ENCODE data around the gene WNT11.

The WNT11 gene

DNA sequence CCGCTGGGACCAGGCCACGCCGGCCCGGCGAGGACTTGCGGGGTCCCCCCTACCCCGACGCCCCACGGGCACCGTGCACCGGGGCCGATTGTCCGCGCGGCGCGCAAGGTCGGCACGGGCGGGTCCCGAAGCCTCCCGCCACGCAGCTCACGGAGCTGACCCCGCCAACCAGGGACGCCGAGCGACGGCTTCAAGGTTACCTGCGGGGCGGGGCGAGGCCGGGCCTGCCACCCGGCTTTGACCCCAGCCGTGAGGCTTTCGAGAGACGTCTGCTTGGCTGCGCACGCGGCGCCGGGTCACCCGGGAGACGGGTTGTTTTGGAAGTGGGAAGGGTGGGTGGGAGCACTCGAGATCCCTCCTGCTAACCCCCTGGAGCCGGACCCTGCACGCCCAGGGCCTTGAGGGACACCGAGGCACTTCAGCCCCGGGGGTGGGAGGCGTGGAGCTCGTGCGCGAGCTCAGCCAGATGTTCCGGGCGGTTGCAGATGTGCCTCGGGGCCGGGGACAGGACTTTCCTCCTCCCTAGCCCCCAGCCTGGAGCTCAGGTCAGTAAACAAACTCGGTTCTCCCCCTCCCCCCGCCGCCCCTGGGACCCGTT lies 3.2 kb upstream of the WNT11 start:
- H3K27me3 ChIP-seq (replicated peaks; ENCODE audit: insufficient read depth, low read length) = peaks cover 38% of the 10 kb centered on the region

GRCh38 chr11:76208438-76209374 lies 2.4 kb upstream of the WNT11 start:
- peak overlapping the region; percentile 79 for H2AFZ ChIP-seq (ENCODE audit: low read length)
- H3K4me2 ChIP-seq (ENCODE audit: low read depth, low read length) = peak overlapping the region; percentile 100
- peak overlapping the region; percentile 64 for H3K4me3 ChIP-seq (ENCODE audit: low read length)
- TF ChIP-seq CTCF (IDR thresholded peaks at IDR 0.05; ENCODE audit: low read length) (peak; percentile 84), EZH2phosphoT487 (IDR thresholded peaks at IDR 0.05; ENCODE audit: low read length) (no peak)
- H3K36me3 ChIP-seq (replicated peaks; ENCODE audit: insufficient read depth, low read length) = no peaks in the 10 kb centered on the region
- H3K27ac ChIP-seq (ENCODE audit: low read length) = no peak overlapping the region
- H3K79me2 ChIP-seq (ENCODE audit: low read length) = no peaks in the 10 kb centered on the region
- 0 out of 2 replicates have a peak, but pooled peaks cover 3% of the 10 kb centered on the region for H3K4me1 ChIP-seq (ENCODE audit: low read length)
- H3K27me3 ChIP-seq (replicated peaks; ENCODE audit: insufficient read depth, low read length) = peaks cover 43% of the 10 kb centered on the region
- no peaks in the 10 kb centered on the region for H3K9me2 ChIP-seq (replicated peaks; ENCODE audit: insufficient read depth, low read length)
- H3F3A ChIP-seq (ENCODE audit: insufficient read depth, low read length) = 0 out of 2 replicates have a peak, but pooled peaks cover 3% of the 10 kb centered on the region
- H4K20me1 ChIP-seq (ENCODE audit: insufficient read depth, low read length) = no peaks in the 10 kb centered on the region
- no peaks in the 10 kb centered on the region for H3K9me3 ChIP-seq (replicated peaks; ENCODE audit: insufficient read depth, low read length)
- DNase-seq = peak; percentile 79
- H3K9ac ChIP-seq (ENCODE audit: low read length) = peak overlapping the region; percentile 24; the same call in 1 of the 2 replicates

More for the DNA sequence above, 3.2 kb upstream of the WNT11 start:
- peak; percentile 59 for DNase-seq
- Histone ChIP-seq H3K9me2 (replicated peaks; ENCODE audit: insufficient read depth, low read length) (no peaks in the 10 kb centered on the region), H3K27ac (ENCODE audit: low read length) (no peak overlapping the region), H3K4me1 (ENCODE audit: low read length) (0 out of 2 replicates have a peak, but pooled peaks cover 3% of the 10 kb centered on the region), H3K9me3 (replicated peaks; ENCODE audit: insufficient read depth, low read length) (no peaks in the 10 kb centered on the region), H3K4me2 (ENCODE audit: low read depth, low read length) (peak overlapping the region; percentile 100), H3K9ac (ENCODE audit: low read length) (peak overlapping the region; percentile 22; the same call in 1 of the 2 replicates), H3K79me2 (ENCODE audit: low read length) (no peaks in the 10 kb centered on the region), H3K36me3 (replicated peaks; ENCODE audit: insufficient read depth, low read length) (no peaks in the 10 kb centered on the region), H3F3A (ENCODE audit: insufficient read depth, low read length) (0 out of 2 replicates have a peak, but pooled peaks cover 3% of the 10 kb centered on the region), H2AFZ (ENCODE audit: low read length) (peak overlapping the region; percentile 79), H3K4me3 (ENCODE audit: low read length) (peak overlapping the region; percentile 64), H4K20me1 (ENCODE audit: insufficient read depth, low read length) (no peaks in the 10 kb centered on the region)
- no peak for TF ChIP-seq CTCF (IDR thresholded peaks at IDR 0.05; ENCODE audit: low read length)
- no peak for TF ChIP-seq EZH2phosphoT487 (IDR thresholded peaks at IDR 0.05; ENCODE audit: low read length)
- TF ChIP-seq EZH2 (optimal IDR thresholded peaks at IDR 0.05; ENCODE audit: low read depth, low read length) = no peak

GRCh38 chr11:76207642-76208401 lies 1.5 kb upstream of the WNT11 start:
- H3K27me3 ChIP-seq (replicated peaks; ENCODE audit: insufficient read depth, low read length) = peaks cover 43% of the 10 kb centered on the region
- no peaks in the 10 kb centered on the region for H3K9me2 ChIP-seq (replicated peaks; ENCODE audit: insufficient read depth, low read length)
- H3K9me3 ChIP-seq (replicated peaks; ENCODE audit: insufficient read depth, low read length) = no peaks in the 10 kb centered on the region
- peak overlapping the region; percentile 64 for H3K4me3 ChIP-seq (ENCODE audit: low read length)
- peak overlapping the region; percentile 100 for H3K4me2 ChIP-seq (ENCODE audit: low read depth, low read length)
- no peaks in the 10 kb centered on the region for H4K20me1 ChIP-seq (ENCODE audit: insufficient read depth, low read length)
- H3K79me2 ChIP-seq (ENCODE audit: low read length) = no peaks in the 10 kb centered on the region
- peak; percentile 79 for DNase-seq
- TF ChIP-seq EZH2 (optimal IDR thresholded peaks at IDR 0.05; ENCODE audit: low read depth, low read length) (no peak), EZH2phosphoT487 (IDR thresholded peaks at IDR 0.05; ENCODE audit: low read length) (no peak), CTCF (IDR thresholded peaks at IDR 0.05; ENCODE audit: low read length) (peak; percentile 81)
- H3K9ac ChIP-seq (ENCODE audit: low read length) = peak overlapping the region; percentile 24; the same call in 1 of the 2 replicates
- peak overlapping the region; percentile 91 for H2AFZ ChIP-seq (ENCODE audit: low read length)
- H3K36me3 ChIP-seq (replicated peaks; ENCODE audit: insufficient read depth, low read length) = no peaks in the 10 kb centered on the region
- H3F3A ChIP-seq (ENCODE audit: insufficient read depth, low read length) = 0 out of 2 replicates have a peak, but pooled peaks cover 3% of the 10 kb centered on the region
- H3K4me1 ChIP-seq (ENCODE audit: low read length) = 0 out of 2 replicates have a peak, but pooled peaks cover 3% of the 10 kb centered on the region
- H3K27ac ChIP-seq (ENCODE audit: low read length) = no peak overlapping the region

All from MM.1S (cell line).